Cerebellar nuclear complex (tissue), 1 donor: ENCODE data around the gene CADM3.

ENCODE experiments used
- DNase-seq, 2 experiments: peaks; one replicate each; lab custom pipeline; 2025; lab: John Stamatoyannopoulos, UW

CADM3 gene

GRCh38 chr1:159171254-159171687 is at the start of gene CADM3:
TSS of gene CADM3 (plus strand) at chr1:159171615. CDS start at chr1:159171766, 151 bp downstream.
- DNase-seq: no peak

- no peak for DNase-seq
These were observed 49.3 kb upstream of the CADM3 start for GRCh38 chr1:159122005-159122621.

GRCh38 chr1:159123587-159123986 is 47.8 kb upstream of the CADM3 start:
- no peak for DNase-seq

GRCh38 chr1:159132271-159132881 is 39.0 kb upstream of the CADM3 start:
- peak in 1 of 2 experiments; percentile 29 for DNase-seq

- no peak for DNase-seq
These were observed 30.9 kb upstream of the CADM3 start for GRCh38 chr1:159140474-159140873.

GRCh38 chr1:159141584-159142390 is 29.6 kb upstream of the CADM3 start:
- DNase-seq: peak; percentile 62 to 88

GRCh38 chr1:159142391-159142663 is 29.1 kb upstream of the CADM3 start:
- peak in 1 of 2 experiments; percentile 50 for DNase-seq

GRCh38 chr1:159142726-159143510 is 28.5 kb upstream of the CADM3 start:
- DNase-seq: no peak

- no peak for DNase-seq
These were observed 26.8 kb upstream of the CADM3 start for GRCh38 chr1:159144571-159144970.

- DNase-seq: no peak
These were observed 24.4 kb upstream of the CADM3 start for GRCh38 chr1:159146980-159147379.

GRCh38 chr1:159152031-159152430 is 19.4 kb upstream of the CADM3 start:
- DNase-seq: no peak

GRCh38 chr1:159161001-159161718 is 10.3 kb upstream of the CADM3 start:
- DNase-seq: peak in 1 of 2 experiments; percentile 68

GRCh38 chr1:159161719-159162026 is 9.7 kb upstream of the CADM3 start:
- DNase-seq: no peak

- DNase-seq: no peak
These were observed 8.7 kb upstream of the CADM3 start for GRCh38 chr1:159162516-159163265.

GRCh38 chr1:159163614-159164228 is 7.7 kb upstream of the CADM3 start:
- DNase-seq: no peak

GRCh38 chr1:159168043-159168442 is 3.4 kb upstream of the CADM3 start:
- DNase-seq: no peak

- DNase-seq: no peak
These were observed 776 bp upstream of the CADM3 start for GRCh38 chr1:159170639-159171038.

GRCh38 chr1:159171688-159172501 is 480 bp downstream of the CADM3 start:
- no peak for DNase-seq

GRCh38 chr1:159172614-159173291 is 1.3 kb downstream of the CADM3 start:
- peak in 1 of 2 experiments; percentile 52 for DNase-seq
